GM18867 (cell line): ENCODE measurements around the gene TGDS.
"Not testable (repeated sequence)": the region's sequence is repeated elsewhere in the genome, so short reads cannot be mapped to it uniquely, and the experiment has no call there.

Experiments
- ATAC-seq: cut with Tn5 transposase; IDR thresholded peaks from one replicate; pipeline ENCODE4 v1.9.1; 2021; ENCODE audit warnings: mild to moderate bottlenecking, moderate library complexity; ENCODE audit not compliant: unreplicated experiment

TGDS gene, protein sequence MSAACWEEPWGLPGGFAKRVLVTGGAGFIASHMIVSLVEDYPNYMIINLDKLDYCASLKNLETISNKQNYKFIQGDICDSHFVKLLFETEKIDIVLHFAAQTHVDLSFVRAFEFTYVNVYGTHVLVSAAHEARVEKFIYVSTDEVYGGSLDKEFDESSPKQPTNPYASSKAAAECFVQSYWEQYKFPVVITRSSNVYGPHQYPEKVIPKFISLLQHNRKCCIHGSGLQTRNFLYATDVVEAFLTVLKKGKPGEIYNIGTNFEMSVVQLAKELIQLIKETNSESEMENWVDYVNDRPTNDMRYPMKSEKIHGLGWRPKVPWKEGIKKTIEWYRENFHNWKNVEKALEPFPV

DNA sequence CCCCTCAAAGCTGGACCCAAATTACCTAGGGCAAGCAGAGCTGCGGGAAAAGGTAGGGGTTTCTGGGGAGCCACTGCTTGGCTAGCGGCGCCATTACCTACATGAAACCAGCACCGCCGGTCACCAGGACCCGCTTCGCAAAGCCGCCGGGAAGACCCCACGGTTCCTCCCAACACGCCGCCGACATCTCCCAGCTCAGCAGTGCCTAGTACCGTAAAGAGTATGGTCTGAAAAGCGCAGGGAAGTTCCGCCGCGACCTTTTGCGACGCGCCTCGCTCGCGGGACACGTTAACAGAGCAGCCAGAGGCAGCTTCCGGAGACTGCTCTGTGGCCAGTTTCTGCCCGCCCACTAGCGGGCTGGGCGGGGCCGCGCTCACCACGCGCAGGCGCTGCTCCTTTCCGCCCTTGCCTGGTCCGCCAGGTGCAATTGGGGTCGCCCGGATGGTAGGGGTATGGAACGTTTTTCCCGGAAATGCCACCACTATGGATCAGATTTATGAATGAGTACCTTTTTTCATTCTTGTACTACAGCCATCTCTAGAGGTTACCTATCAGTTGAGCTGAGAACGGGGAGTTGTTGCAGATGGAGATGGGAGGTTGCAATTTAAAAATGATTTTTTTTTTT, at the start of gene TGDS:
Gene TGDS (minus strand): TSS at position 203 of the 625 bp plus-strand sequence. CDS start 16 bp downstream, at position 187.
- peak; percentile 97 for ATAC-seq

DNA sequence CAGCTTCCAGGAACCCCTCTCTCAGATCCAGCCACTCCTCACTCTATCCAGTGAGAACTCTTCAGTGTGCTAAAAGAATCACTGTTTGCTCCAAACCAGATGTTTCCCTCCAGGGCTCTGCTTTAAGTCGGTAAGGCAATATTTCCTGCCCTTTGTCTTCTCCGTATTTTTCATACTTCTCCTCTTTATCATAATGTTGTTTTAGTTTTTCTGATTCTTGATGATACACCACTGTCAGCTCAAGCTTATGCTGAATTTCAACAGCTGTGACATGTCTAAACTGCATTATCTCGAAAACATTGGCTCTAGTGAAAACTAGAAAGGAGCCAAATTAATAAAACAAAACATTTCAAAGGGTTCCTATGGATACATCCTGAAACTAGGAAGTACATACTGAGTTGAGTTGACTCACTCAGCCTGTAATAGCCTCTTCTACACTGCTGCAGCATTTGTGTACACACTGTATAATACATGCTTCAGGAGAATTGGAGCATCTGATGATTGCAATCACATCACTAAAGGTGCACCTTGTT, 45.5 kb upstream of the TGDS start:
- ATAC-seq = no peak

DNA sequence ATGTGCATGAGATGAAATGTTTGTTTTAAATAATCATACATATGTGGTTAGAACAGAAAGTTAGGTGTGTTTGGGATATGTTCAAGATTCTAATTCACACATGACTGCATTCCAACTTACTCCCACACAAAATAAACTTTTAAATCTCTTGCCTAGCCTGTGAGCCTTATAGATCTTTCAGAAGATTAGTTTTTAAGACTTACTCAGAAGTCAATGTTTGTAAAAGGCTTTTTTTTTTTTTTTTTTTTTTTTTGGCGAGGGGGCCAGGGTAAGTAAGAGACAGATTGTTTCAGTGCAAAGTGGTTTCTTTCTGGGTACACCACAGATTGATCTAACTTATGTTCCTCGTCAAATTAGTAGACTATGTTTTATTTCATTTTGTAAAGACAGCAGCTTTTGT, 44.8 kb upstream of the TGDS start:
- ATAC-seq = no peak

DNA sequence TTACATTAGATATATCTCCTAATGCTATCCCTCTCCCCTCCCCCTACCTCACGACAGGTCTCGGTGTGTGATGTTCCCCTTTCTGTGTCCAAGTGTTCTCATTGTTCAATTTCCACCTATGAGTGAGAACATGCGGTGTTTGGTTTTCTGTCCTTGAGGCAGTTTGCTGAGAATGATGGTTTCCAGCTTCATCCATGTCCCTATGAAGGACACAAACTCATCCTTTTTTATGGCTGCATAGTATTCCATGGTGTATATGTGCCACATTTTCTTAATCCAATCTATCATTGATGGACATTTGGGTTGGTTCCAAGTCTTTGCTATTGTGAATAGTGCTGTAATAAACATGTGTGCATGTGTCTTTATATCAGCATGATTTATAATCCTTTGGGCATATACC, 41.7 kb upstream of the TGDS start:
- not testable (repeated sequence) for ATAC-seq

DNA sequence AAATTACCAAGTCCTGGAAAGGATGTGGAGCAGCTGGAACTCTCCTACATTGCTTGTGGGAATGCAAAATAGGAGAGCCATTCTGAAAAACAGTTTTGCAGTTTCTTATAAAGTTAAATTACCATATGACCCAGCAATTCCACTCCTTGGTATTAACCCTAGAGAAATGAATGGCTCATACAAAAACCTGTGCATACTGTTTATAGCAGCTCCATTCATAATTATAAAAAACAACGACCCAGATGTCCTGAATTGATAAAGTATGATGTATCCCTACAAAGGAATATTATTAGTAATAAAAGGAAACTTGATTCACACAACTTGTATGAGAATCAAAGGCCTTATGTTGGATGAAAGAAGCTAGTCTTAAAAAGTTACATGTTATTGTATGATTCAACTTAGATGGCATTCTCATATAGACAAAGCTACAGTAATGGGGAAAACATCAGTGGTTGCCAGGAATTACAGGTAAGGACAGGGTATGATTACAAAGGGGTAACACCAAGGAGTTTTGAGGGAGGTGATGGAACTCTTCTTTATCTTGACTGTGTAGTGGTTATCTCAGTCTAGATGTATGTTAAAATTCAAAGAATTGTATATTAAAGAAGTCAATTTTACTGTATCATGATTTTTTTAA, 41.1 kb upstream of the TGDS start:
- no peak for ATAC-seq

DNA sequence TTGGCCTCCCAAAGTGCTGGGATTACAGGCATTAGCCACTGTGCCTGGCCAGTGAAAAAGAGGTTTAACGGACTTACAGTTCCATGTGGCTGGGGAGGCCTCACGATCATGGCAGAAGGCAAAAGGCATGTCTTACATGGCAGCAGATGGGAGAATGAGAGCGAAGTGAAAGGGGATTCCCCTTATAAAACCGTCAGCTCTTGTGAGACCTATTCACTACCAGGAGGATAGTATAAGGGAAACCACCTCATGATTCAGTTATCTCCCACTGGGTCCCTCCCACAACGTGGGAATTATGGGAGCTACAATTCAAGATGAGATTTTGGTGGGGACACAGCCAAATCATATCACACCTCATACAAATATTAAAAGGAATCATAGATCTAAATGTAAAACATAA, 40.1 kb upstream of the TGDS start:
- ATAC-seq = not testable (repeated sequence)

DNA sequence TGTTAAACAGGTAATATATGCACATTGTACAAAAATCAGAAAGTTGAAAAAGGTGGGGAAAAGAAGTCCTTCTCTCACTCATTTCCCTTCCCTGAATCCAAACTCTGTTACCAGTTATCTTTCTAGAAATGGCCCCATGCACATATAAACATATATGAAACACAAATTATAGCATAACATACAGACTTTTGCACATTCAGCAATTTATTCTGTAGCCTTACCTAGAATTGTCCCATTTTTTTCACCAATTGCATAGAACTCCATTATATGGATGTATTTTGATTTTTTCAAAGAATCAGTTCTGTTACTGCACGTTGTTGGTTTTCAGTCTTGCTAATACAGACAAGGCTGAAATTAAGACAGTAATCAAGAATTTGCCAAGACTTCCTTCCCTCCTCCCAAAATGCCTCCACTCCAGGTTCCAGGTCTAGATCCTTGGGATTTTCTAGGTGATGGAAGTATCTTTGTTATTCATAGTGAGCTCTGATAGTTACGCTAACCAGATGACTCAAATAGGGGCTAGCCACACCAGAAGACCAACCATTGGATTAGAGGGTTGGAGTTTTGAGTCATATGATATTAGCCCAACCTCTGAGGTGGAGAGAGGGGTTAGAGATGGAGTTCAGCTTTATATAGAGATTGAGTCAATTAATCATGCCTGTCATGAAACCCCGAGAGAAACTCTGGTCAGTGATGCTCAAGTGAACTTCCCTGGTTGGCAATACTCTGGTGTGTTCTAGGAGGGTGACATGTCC, 36.5 kb upstream of the TGDS start:
- no peak for ATAC-seq

DNA sequence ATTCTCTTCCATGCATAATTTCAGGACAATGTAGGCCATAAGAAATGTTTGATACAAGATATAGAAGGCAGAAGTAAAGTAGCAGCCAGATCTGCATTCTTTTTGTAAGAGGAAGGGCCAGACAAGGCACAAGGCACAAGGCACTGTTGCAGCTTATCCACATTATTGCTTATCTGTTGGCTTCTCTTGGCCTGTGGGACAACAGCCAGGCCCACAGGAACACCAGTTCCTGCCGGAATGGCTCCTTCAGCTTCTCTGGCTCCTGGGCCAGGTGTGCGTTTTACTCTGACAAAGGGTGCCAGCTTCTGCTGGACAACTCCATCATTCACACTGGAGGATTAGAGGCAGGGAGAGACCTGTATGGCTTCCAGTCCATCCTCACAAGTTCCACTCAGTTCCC, 34.9 kb upstream of the TGDS start:
- no peak for ATAC-seq

DNA sequence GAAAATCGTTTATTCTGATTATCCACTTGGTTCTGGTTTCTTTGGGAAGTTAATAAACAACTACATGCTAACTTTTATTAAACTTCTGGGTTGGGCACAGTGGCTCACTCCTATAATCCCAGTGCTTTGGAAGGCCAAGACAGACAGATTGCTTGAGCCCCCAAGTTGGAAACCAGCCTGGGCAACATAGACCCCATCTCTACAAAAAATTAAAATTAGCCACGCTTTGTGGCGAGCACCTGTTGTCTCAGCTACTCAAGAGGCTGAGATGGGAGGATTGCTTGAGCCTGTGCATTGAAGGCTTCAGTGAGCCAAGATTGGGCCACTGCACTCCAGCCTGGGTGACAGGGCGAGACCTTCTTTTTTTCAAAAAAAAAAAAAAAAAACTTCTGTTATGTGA, 27.4 kb upstream of the TGDS start:
- ATAC-seq = no peak

DNA sequence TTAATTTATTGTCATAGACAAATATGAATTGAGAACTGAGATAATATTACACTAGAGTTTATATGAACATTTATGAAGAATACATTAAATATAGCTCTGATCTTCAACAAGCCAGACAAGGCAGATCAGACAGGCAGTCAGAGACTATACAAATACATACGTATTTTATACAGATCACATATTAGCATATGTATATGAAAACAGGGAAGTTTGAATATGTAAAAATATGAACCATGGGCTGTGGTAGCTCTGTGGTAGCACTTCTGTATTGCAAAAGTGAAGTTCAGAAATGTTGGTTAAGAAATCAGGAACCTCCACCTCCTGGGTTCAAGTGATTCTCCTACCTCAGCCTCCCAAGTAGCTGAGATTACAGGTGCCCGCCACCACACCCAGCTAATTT, 26.4 kb upstream of the TGDS start:
- ATAC-seq = no peak

DNA sequence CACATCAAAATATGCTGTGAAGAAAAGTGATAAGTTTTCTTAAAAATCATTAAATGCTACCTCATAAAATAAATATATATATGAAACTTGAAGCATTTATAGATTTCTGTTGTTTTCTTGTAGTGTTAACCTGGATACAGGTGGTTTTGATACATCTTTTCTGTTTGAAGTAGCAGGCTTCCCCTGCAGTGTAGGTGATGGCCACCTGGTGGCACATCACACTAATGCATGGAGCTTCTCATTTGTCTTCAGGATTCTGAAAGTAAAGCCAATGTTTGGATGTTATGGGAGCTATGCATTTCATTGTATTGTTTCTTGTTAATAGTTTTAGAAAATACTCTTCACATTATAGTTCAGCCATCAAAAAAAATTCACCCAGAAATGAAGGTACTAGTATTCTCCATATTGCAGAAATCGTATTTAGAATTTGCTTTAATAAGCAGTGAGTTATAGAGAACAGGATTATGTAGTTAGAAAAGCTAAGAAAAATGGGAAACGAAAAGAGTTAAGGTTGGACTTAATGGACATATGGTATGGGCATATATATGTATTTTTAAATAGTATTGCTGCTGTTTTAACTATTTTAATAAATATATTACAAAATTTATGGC, 24.4 kb upstream of the TGDS start:
- ATAC-seq = peak; percentile 82

DNA sequence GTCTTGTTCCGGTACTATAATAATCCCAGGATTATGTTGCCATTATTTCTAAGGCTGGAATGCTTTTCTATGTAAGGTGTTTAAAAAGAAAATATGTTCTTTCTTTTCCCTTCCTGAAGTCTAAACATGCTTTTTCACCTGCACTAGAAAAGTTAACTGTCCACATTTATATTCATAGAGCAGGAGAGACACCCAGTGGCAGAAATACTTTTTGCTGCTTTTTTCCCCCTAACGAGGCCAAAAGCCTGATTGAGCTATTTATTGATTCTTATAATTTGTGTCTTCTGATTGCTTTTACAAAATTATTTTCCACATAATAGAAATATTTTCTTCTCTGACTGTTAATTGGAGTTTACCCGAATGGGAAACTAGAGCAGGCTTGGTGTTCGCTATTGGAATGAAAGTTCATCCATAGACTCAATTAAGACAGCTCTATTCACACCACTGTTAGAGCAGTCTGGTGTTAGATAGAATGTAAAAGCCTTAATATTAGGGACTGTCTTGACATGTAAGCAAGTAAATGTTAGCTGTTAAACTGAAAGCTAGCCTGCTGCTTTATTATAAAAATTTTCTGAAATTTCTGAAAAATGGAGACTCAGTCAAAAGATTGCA, 21.5 kb upstream of the TGDS start:
- no peak for ATAC-seq

DNA sequence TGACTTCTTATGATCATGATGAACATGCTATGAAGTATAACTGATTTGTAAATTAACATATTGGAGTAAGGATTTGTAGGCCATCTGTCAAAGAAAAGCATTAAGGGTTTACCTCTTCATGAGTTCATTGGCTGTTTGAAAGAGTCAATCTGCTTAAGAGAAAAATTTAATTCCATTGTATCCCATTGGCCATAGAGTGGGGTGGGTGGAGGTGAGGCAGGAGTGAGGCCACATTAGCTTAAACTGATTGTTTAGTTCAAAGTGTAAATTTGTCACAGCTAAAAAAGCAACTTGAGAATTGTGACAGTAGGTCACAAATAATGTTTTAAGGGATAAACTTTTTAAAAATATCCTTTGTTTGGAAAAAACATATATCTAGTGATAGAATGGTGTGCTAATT, 17.1 kb upstream of the TGDS start:
- no peak for ATAC-seq

DNA sequence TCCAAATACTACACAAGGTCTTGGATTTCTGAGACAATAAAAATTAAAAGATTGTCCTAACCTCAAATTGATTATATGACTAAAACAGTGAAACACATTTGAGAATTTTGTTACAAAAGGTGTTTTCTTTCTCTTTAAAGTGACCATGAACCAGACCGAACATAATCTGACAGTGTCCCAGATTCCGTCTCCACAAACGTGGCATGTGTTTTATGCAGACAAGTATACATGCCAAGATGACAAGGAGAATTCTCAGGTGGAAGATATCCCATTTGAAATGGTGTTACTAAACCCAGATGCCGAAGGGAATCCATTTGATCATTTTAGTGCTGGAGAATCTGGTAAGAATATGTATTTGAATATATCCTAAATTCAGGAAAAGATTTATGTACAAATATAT, 16.1 kb upstream of the TGDS start:
- ATAC-seq = no peak

DNA sequence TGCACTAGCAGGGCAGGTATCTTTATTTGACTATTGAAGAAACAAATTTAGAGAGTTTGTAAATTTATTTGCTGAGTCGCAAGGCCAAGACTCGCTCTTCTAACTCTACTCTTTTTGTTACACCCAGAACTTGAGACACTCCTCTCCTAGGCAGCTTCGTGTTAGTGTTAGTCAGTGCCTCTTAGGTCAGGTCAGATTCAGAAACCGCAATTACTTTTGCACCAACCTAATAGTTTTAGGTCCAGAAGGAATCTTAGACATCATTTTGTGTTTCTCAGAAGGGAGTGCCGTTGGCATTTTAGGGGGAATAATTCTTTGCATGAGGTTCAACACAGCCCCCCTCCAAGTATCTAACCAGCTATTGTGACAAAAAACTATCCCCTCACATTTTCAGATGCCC, 14.5 kb upstream of the TGDS start:
- no peak for ATAC-seq

DNA sequence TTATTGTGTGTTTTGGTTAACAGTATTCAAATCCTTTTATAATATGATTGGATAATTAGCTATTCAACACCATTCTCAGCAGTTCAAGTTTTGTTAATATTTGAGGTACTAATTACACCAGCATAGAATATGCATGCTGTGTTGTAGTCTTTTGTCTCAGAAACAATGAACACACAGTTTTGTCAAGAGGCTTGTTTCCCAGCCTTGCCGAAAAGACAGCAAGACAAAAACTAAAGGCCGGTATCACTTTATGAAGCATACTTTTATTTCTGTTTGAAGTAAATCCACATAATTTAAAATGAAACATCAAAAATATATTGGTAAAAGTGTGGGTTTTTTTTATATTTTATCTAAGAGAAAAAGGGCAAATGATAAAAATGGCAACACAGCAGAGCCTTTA, 13.2 kb upstream of the TGDS start:
- no peak for ATAC-seq

DNA sequence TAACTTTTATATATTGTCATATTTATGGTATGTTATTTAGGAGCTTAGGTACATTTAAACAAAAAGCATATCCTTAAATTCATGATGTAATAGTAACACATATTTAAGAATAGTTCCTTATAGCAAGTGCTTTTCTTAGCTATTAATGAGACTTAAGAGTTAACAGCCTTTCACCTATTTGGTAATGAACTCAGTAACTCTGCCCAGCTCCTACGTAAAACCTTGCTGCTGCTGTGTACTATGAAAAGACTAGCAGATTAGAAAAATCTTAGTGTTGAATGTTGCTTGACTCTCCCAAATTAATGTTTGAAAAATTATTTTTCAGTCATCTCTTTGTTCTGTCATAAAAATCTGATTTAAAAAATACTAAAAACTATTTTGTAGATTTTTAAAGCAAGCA, 12.6 kb upstream of the TGDS start:
- no peak for ATAC-seq

DNA sequence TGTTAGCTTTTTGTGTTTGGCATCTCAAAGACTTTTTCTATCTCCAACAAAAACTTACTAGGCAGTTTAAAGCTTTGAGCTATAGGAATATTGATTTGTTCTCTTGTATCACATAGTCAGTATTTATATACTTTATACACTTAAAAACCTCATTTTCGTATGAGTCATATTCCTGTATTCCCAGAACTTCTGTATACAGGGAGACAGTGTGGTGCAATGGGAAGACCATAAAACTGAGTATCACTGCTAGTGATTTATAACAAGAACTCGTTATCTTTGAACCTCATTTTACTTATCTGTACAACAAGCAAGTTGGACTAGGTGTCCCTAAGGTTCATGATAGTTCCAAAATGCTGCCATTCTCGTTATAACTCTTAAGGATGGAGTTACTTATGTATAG, 12.0 kb upstream of the TGDS start:
- ATAC-seq = no peak

DNA sequence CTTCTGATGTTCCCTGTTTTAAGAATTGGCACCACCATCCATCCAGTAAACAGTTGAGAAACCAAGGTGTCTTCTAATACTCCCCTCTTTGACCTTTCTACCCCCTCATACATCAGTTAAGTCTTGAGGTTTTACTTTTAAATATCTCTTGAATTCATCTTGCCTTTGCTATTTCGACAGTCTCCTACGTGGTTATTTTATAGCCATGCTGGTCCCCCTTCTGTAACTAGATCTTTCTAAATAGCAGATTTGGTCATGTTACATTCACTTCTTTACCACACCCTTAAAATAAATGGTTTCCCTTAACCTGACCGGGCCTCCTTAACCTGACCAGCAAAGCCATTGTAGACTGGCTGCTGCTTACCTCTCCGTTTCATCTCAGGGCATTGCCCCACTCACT, 11.1 kb upstream of the TGDS start:
- ATAC-seq = no peak

DNA sequence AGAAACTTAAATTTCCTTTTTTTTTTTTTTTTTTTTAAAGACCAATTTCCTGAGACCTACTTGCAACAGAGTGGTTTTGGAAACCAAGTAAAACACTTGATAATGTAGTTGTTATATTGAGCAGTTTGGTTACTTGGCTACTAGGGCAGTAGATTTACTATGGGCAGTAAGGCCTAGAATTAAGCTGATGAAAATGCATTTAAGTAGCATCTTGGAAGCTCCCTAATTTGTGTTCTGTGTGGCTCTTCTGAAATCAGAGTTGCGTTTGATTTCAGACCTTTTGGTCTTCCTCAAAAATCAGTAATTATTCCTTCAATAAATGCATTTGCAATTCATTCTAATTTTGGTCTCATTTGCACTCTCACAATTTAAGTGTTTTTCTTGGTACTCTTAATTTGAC, 6.5 kb upstream of the TGDS start:
- no peak for ATAC-seq
